Epidermal melanocyte (primary cell): Measurements from ENCODE around the gene GPR142.

Source experiments
- DNase-seq: peaks from one replicate; pipeline ENCODE4 v3.0.0; 2011; ENCODE audit warnings: low spot score; ENCODE audit not compliant: insufficient read length

GPR142 gene

DNA sequence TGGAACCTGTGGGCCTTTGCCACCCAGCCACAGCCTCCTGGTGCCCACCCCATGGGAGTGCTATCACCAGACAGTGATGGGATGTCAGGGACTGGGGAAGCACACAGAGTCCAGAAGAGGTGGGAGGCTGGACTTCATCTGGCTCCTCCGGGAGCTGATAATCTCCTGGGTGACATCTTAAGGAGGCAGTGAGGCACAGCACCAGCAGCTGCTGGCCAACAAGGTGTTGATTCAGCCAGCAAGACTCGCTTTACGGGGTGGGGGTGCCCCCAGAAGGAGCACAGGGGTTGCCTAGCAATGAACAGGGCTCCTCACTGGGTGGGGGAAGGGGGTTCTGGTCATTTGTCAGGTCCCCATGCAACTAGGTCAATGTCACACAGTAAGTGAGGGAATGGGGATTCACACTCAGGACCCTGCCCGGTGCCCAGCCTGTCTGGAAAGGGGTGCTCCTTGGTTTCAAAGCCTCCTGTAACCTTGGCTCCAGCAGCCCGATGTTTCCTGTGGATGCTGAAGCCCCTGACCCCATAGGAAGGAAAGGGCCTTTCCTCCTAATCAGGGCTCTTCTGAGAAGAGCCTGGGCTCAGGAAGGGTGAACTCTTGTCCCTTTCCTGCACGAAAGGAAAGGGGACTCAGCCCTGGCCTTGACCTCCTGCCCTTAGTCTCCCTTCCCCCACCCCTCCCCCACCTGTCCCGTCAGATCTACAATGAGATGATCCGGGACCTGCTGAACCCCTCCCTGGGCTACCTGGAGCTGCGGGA lies 23.6 kb upstream of the GPR142 start:
- DNase-seq = no peak

DNA sequence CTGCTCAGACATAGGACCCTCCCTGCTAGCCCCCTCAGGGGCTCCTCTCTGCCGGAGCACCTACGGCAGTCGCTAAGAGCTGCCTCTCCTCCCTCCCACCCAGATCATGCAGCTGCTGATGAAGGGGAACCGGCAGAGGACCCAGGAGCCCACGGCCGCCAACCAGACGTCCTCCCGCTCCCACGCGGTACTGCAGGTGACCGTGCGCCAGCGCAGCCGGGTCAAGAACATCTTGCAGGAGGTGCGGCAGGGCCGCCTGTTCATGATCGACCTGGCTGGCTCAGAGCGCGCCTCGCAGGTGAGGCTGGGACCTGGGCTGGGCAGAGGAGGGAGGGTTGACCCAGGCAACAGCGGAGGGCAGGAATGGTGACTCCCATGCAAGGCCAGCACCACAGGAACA lies 22.6 kb upstream of the GPR142 start:
- DNase-seq = no peak

DNA sequence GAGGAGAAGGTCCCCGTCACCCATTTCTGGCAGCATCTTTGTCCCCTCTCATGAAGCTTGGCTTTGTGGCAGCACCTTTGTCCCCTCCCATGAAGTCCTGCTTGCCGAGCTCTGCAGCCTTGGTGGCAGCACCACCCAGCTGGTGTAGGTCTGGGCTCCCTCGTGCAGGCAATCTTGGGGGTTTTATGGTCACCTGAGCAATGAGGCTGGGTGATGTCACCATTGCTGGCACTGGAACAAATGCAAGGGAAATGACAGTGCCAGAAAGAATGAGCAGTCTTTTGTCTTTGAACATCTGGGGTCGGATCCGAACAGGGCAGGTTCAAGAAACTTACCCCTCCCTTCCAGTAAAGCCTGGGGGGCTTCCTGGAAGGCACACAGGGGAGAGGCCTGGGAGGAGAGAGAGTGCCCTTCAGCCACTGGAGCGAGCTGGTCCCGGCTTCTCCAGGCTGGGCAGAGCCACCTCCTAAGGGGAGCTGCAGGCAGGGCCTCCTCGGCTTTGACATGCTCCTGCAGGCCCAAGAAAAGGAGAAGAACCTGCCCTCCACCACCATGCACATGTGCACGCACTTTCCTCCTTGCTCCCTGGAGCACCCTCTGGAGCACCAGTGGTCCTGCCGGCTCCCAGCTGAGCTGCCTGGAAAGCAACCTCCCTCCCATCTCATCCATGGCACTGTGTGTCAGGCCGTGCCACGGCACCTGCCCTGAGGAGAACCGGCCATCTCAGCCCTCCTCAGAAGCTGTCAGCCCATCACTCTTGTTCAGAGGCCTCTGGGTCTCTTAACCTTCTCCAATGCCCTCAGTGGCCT lies 21.7 kb upstream of the GPR142 start:
- no peak for DNase-seq

DNA sequence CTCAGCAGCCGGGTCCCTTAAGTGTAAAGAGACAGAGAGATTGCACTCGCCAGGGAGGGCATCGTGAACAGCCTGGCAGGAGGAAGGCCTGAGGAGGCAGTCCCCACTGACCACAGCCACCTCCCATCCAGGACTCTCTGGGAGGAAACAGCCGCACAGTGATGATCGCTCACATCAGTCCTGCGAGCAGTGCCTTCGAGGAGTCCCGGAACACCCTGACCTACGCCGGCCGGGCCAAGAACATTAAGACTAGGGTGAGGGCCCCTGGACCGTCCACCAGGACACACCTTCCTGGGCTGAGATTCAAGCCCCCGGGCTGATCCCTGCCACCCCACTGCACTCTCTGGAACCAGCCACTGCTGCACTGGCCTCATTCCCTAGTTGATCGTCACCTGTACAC lies 19.7 kb upstream of the GPR142 start:
- no peak for DNase-seq

DNA sequence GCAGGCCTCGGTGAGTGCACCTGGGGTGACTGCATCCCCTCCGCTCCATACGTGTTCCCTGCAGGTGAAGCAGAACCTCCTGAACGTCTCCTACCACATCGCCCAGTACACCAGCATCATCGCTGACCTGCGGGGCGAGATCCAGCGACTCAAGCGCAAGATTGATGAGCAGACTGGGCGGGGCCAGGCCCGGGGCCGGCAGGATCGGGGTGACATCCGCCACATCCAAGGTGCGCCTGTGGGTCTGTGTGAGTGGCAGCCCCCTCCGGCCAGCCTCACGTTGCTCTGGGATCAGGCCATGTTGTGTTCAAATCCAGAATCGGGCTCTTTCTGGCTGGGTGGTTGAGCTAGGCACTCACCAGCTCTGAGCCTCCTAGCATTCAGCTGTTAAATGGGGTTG lies 18.2 kb upstream of the GPR142 start:
- no peak for DNase-seq

DNA sequence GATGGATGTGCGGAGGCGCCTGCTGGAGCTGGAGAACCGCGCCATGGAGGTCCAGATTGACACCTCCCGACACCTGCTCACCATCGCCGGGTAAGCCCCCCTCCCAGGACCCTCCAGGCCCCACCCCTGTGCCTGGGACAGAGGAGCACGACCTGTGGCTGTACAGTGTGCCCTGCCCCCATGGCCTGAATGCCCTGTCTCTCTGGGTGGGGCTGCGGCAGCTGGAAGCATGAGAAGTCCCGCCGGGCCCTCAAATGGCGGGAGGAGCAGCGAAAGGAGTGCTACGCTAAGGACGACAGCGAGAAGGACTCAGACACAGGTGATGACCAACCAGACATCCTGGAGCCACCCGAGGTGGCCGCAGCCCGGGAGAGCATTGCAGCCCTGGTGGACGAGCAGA lies 16.8 kb upstream of the GPR142 start:
- no peak for DNase-seq

DNA sequence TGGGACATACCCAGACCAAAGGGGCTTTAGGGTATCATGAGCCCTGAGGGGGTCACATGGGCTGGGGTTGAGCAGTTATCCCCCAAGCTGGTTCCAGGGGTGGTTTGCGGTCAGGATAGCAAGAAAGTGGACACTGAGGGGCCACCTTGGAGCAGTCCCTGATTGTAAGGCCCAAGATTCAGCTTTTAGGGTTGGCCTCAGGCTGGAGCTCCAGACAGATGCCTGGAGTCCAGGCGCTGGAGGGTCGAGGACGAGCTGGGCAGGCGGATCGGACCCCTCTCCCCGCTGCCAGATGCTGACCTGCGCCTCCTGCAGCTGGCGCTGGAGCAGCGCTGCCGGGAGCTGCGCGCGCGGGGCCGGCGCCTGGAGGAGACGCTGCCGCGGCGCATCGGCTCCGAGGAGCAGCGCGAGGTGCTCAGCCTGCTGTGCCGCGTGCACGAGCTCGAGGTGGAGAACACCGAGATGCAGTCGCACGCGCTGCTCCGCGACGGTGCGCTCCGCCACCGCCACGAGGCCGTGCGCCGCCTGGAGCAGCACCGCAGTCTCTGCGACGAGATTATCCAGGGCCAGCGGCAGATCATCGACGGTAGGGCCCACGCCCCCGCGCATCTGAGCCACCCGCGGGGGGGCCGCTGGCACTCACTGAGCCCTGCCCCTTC lies 15.6 kb upstream of the GPR142 start:
- no peak for DNase-seq

DNA sequence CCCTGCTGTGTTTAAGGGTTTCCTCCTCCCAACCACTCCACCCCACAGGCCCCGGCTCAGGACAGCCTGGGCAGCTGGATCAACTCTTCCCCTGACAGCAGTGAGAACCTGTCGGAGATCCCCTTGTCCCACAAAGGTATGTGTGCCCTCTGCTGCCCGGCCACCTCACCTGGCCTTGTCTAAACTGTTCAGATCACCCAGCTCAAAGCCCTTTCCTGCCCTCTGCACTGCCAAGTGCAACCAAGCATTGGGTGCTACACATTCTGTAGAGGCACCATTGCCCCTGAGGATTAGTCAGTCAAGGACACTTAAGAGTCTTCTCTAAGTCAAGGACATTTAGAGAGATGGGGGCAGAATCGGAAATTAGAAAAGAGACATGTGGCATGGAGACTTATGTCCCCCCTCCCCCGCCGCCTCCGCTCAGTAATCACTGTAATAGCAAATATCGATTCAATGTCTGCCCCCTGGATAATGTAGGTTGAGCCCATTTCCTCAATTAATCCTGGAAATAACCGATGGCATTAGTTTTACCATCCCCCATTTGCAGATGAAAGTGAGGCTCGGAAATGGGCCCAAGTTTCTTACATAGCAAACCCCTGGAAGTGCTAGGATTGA lies 13.8 kb upstream of the GPR142 start:
- no peak for DNase-seq

DNA sequence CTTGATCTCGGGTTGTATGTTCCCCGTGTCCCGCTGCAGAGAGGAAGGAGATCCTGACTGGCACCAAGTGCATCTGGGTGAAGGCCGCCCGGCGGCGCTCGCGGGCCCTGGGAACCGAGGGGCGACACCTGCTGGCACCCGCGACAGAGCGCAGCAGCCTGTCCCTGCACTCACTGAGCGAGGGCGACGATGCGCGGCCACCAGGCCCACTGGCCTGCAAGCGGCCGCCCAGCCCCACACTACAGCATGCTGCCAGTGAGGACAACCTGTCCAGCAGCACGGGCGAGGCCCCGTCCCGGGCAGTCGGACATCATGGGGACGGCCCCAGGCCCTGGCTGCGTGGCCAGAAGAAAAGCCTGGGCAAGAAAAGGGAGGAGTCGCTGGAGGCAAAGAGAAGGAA lies 13.2 kb upstream of the GPR142 start:
- DNase-seq = no peak

DNA sequence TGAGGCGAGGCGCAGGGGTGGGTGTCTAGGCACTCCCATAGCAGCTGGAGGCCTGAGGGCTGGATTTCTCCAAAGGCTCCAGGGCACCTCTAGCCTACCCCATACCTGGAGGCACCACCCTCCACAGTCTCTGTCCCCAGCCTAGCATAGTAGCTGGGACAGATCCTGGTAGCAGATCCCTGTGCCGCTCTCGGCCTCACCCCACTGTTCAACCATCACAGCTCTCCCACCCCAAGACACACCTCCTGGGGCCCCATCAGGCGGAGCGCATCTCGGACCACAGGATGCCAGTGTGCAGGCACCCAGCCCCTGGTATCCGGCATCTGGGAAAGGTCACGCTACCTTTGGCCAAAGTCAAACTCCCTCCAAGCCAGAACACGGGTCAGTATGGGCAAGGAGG lies 12.7 kb upstream of the GPR142 start:
- DNase-seq = no peak

DNA sequence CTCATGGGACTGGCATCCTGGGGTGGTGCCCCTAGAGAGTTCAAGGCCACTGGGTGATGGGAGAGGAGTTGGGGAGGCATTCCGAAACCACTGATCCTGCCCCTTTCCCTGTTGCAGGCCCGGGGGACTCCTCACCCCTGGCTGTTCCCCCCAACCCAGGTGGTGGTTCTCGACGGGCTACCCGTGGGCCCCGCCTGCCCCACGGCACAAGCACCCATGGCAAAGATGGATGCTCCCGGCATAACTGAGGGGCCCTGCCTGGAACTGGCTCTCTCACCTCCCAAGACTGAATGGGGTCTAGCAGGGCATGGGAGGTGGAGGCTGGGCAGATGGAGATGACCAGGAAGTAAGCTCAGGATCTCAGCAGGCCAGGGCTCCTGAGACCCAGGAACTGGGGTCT lies 12.2 kb upstream of the GPR142 start:
- no peak for DNase-seq

DNA sequence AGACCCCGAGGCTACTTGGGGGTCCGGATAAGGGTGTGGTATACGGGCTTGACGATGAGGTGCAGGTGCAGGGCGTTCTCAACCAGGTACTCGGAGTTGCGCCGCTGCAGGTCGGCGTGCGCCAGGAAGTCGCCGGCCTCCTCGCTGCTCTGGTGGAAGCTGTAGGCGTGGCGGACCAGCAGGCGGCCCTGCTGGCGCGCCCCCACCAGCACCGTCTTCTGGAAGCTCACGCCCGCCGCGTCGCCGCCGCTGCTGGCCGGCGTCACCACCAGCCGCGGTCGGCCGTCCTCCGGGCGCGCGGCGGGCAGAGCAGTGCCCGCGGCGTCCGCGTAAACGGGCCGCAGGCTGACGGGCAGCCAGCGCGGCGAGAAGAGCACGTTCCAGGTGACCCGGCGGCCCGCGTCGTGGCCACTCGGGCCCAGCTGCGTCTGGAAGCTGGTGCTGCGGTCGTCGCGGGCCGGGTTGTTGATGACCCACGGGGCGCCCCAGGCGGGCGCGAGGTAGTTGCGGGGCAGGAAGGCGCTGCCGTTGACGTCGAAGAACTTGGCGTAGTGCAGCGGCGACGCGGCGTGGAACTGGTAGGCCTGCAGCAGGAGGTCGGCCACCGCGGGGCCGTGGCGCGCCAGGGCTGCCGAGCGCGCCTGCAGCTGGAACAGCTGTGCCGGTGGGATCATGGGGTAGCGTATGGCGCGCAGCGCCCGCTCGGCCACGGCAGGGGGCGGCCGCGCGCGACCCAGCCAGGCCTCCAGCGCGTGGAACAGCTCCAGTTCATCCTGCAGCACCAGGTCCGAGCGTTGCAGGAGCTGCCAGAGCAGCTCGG lies 10.4 kb upstream of the GPR142 start:
- no peak for DNase-seq

DNA sequence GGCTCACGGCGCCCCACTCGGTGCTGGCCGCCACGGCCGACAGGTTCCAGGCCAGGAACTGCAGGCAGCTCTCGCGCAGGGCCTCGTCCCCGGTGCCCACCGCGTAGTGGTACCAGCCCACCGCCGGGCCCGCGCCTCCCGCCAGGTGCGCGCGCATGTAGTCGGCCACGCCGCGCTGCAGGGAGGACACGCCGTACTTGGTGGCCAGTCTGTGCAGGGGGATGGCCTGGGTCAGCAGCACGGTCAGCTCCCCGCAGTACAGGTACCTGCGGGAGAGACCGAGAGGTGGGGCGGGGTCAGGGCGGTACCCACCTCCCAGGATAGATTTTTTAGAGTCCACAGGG lies 9.9 kb upstream of the GPR142 start:
- no peak for DNase-seq

DNA sequence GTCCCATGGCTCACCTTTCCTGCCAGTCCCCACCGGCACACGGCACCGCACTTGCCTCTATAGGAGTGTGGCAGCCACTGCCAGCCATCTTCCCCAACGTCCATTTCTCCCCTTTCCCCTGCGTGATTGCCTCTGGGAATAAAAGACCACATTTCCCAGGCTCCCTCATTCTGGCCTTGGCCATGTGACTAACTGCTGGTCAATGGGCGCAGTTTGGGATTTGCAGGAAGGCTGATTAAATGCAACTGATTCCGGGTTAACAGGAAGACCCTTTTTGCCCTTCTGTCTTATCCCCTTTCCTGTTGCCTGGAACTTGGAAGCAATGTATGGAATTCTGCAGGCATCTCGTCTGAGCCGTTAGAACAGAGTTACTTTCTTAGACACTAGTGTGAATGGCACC lies 8.6 kb upstream of the GPR142 start:
- DNase-seq = no peak

DNA sequence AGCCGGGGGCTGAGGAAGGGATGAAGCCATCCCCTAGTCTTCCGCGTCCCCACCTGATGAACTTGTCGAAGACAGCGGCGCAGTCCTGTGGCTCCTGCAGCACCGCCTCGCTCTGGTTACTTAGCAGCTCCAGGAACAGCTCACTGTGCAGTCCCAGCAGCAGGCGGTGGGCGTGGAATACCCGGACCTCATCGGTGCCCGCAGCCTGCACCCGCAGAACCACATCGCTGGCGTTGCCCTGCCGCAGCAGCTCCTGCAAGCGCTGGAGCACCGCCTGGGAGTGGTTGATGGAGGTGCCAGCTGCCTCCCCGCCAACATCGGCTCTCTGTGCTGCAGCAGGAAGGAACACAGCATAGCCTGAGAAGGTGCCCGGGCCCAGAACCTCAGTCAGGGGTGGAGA lies 7.4 kb upstream of the GPR142 start:
- no peak for DNase-seq

DNA sequence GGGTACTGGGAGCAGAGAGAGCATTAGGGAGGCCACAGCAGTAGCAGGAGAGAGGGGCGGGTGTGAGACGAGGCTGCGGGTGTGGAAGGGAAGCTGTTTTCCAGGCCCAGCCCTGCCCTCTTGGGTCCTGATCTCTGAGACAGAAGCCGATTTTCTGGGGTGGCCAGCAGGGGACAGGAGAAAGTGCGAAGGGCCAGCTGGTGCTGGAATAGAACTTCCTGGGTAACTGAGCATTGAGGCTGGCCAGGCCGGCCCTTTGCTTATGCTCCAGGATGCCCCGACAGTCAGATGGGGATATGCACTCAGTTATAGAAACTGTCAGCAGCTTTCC lies 6.4 kb upstream of the GPR142 start:
- DNase-seq = no peak

DNA sequence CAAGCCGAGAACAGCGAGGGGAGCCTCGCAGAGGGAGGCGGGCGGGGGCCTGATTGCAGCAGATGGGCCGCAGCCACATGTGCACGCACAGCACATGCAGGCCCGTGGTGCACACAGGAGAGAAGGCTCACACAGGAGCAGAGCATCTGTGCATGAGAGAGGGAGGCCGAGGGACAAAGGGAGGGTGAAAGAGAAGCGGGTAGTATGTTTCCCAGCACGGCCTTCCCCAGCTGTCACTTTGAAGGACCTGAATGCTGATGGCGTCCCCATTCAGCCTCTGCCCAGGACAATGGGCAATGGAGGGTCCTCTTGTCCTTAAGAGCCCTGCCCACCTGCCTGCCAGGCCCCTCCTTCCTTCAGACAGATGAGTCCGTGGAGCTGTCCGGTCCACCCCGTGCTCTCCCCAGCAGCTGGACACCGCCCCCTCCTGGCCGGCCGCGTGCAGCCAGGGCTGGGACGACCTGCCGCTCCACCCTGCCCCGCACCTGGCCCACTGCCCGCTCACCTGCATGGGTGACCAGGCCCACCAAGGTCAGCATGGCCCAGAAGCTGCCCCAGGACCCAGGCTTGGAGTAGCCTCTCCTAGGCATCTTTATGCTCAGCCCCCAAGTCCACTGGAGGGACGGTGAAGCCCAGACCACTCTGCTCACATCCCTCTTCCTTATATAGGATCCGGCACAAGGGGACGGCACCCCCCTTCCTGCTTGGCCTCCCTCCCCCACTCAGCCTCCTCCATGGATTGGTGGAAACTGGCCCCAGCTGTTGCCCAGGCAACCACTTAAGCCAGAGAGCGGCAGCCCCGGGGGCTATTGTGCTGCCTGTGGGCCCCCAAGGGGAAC lies 5.9 kb upstream of the GPR142 start, which contains the start of gene BTBD17:
TSS of gene BTBD17 (minus strand) at position 639 of the 839 bp plus-strand sequence. CDS start at position 590, 49 bp downstream.
- DNase-seq = peak; percentile 50

DNA sequence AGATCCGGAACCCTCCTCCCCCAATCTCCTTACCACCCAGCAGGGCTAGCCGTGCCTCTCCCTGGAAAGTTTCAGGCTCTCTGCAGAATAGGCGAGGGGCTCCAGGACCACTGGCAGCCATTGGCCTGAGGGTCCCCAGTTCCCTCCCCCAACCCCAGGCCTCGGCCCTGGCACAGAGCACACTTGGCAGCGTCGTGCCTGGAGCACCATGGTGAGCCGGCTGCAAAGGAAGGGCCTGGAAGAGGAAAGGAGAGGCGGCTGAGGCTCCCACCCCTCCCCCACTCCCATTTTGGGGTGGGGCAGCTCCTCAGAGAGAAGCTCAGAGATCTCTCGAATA lies 5.3 kb upstream of the GPR142 start:
- no peak for DNase-seq

DNA sequence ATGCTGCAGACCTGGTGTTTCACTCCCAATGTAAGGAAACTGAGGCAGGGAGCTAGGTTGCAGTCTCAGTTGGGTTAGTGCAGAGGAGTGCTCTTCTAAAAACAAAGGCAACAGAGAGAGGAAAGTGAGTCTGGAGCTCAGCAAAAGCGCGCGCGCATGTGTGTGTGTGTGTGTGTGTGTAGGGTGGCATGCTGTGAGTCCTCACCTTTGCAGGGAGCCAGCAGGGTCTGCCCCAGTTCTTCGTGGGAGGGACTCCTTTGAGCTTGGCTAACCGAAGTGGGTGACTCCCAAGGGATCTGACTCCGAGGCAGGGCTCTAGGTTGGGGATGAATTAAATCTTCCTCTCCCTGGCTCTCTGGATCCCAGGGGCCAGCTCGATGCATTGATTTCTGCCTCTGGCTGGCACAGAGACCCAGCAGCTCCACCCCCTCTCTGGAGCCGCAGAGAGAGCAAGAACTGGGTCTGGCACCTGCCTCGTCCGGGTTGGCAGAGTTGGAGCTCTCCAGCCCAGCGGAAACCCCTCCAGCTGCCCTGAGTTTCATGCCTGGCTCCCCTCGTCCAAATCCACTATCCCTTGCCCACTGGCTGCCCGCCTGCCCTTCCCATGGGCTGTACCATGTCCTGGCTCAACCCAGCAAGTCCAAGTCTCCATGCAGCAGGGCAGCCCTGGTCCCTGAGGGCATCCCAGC lies 4.4 kb upstream of the GPR142 start:
- DNase-seq = no peak
